Stomach smooth muscle (tissue), 2 donors: ENCODE data around the gene SUFU.

Experiments used
- H3K27ac ChIP-seq: one replicate; pipeline ENCODE4 v1.7.0; 2013; ENCODE audit warnings: mild to moderate bottlenecking, low read length, inconsistent platforms
- H3K27me3 ChIP-seq, 2 donors: one replicate each; pipeline ENCODE4 v1.7.0; 2013; ENCODE audit warnings: low read length in 2 of 2; ENCODE audit not compliant: insufficient read depth in 2 of 2, control insufficient read depth in 1 of 2
- H3K36me3 ChIP-seq, 2 donors: one replicate each; pipeline ENCODE4 v1.7.0; 2013; ENCODE audit warnings: low read length in 2 of 2; ENCODE audit not compliant: control insufficient read depth in 2 of 2, insufficient read depth in 2 of 2
- H3K4me1 ChIP-seq: one replicate; pipeline ENCODE4 v1.7.0; 2013; ENCODE audit warnings: low read length; ENCODE audit not compliant: control insufficient read depth, insufficient read depth
- H3K4me3 ChIP-seq, 2 donors: one replicate each; pipeline ENCODE4 v1.7.0; 2013; ENCODE audit warnings: low read length in 2 of 2
- H3K9ac ChIP-seq, 2 donors: one replicate each; pipeline ENCODE4 v1.7.0; 2013; ENCODE audit warnings: low read length in 2 of 2, mild to moderate bottlenecking in 1 of 2
- H3K9me3 ChIP-seq, 2 donors: one replicate each; pipeline ENCODE4 v1.7.0; 2013; ENCODE audit warnings: low read length in 2 of 2; ENCODE audit not compliant: control insufficient read depth in 2 of 2
- donor health status: healthy.
- donor health status: Pancreatic carcinoma.

SUFU gene

DNA sequence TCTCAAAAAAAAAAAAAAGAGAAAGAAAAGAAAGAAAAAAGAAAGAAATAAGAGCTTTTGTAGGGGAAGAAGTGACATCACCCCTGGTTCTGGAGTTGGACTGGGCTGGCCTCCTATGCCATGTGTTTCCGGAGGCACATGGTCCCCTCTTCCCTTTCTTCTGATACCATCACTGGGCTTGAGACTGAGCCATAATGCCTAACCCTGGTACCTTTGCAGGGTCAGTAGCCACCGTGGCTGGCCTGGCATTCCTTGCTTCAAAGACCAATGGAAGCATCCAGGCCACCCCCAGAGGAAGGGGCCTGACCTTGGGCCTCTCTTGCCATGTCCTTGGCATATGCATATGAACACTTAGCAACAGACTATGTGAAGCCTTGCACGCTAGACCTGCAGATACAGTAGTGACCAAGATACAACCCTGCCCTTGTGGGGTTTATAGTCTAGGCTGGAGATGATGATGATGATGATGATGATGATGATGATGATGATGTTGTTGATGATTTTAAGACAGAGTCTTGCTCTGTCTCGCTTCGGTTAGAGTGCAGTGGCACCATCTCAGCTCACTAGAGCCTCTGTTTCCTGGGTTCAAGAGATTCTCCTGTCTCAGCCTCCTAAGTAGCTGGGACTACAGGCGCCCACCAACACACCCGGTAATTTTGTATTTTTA is 31.8 kb downstream of the SUFU start:
- Histone ChIP-seq H3K9ac (no peak overlapping the region), H3K4me3 (no peak overlapping the region), H3K4me1 (no peaks in the 10 kb centered on the region), H3K27me3 (no peaks in the 10 kb centered on the region), H3K9me3 (no peaks in the 10 kb centered on the region), H3K27ac (no peak overlapping the region), H3K36me3 (peaks cover 0 to 6% of the 10 kb centered on the region in 2 donors)

DNA sequence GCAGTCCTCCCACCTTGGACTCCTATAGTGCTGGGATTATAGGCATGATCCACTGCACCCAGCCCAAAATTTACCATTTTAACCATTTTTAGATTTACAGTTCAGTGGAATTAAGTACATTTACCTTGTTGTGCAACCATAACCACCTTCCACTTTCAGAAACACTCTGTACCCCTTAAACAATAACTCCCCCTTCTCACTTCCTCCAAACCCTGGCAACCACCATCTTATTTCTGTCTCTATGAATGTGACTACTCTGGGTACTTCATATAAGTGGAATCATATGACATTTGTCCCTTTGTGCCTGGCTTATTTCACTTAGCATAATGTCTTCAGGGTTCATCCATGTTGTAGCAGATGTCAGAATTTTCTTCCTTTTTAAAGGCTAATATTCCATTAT is 33.6 kb downstream of the SUFU start:
- no peaks in the 10 kb centered on the region for H3K27me3 ChIP-seq
- H3K4me1 ChIP-seq, result no peaks in the 10 kb centered on the region
- H3K4me3 ChIP-seq, result no peak overlapping the region
- H3K27ac ChIP-seq, result no peak overlapping the region
- peaks cover 0 to 6% of the 10 kb centered on the region in 2 donors for H3K36me3 ChIP-seq
- no peaks in the 10 kb centered on the region for H3K9me3 ChIP-seq
- H3K9ac ChIP-seq, result no peak overlapping the region

DNA sequence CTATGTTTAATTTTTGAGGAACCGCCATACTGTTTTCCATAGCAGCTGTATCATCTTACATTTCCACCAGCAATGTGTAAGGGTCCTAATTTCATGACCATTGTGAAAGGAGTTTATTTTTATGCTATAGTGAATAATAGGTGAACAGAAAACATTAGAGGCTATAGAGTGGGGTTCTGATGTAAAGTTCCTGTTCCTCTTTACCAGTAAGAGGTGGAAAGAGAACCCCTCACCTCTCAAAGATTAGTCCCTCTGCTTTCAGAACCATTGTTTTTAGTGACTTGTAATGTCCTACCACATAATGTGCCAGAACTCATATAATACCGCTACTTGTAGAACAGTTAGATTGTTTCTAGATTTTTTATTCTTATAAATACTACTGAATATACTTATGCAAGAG is 34.2 kb downstream of the SUFU start:
- Histone ChIP-seq H3K27me3 (no peaks in the 10 kb centered on the region), H3K9ac (no peak overlapping the region), H3K4me3 (no peak overlapping the region)

DNA sequence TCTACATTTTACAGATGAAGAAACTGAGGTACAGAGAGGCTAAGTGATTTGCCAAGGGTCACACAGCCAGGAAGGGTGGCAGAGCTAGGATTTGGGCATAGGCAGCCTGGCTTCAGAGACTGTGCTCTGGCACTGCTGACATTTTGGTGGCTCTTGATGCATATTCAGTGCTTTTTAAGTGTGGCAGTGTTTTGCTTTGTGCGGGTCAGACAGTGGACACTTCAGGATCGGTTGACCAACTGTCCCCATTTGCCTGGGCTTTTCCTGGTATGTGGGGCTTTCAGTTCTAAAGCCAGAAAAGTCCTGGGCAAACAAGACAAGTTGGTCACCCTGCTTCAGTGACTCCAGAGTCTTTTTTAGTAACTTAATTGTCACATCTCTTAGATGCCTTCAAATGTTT is 35.0 kb downstream of the SUFU start:
- Histone ChIP-seq H3K4me3 (no peak overlapping the region), H3K27me3 (no peaks in the 10 kb centered on the region), H3K27ac (no peak overlapping the region), H3K9ac (no peak overlapping the region), H3K4me1 (no peaks in the 10 kb centered on the region), H3K9me3 (no peaks in the 10 kb centered on the region), H3K36me3 (peaks cover 0 to 4% of the 10 kb centered on the region in 2 donors)

More for the DNA sequence above, 34.2 kb downstream of the SUFU start:
- Histone ChIP-seq H3K27ac (no peak overlapping the region), H3K9me3 (no peaks in the 10 kb centered on the region), H3K4me1 (no peaks in the 10 kb centered on the region), H3K36me3 (peaks cover 0 to 4% of the 10 kb centered on the region in 2 donors)

DNA sequence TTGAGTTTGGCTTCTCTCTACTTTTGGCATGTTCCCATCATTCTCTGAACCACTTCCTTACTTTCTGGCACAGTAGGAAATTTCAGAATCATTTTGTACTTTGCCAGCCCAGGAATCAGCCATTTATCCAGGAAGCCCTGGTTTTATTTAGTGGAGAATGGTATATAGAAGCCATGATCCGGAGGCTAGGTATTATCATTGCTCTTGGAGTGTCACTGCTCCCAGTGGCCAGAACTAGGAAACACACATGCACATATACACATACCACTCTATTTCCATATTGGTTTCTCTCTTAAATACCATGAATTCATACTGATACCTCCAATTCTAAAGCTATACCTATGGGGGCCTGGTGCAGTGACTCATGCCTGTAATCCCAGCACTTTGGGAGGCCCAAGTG is 36.3 kb downstream of the SUFU start:
- H3K27ac ChIP-seq, result no peak overlapping the region
- no peak overlapping the region for H3K9ac ChIP-seq
- H3K9me3 ChIP-seq, result no peaks in the 10 kb centered on the region
- no peaks in the 10 kb centered on the region for H3K4me1 ChIP-seq
- no peaks in the 10 kb centered on the region for H3K36me3 ChIP-seq
- no peak overlapping the region for H3K4me3 ChIP-seq
- no peaks in the 10 kb centered on the region for H3K27me3 ChIP-seq

DNA sequence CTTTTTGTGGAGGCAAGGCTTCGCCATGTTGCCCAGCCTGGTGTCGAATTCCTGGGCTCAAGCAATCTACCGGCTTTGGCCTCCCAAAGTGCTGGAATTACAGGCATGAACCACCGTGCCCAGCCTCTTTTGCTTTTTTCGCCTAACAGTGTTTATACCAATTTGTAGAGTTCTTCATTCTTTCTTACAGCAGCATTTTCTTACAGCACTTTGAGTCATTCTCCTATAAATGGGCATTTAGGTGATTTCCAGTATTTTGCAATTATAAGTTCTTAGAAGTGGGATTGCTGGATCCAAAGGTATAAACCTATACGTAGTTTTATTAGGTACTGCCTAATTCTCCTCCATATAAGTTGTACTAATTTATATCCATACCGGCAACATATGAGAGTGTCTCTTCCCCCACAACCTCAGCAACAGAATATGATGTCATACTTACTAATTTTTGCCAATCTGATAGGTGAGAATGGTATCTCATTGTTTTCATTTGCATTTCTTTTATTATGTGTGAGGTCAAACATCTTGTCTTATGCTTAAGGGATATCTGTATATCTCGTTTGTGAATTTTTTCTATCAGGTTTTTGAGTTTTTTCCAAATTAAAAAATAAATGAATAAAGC is 39.1 kb downstream of the SUFU start:
- no peak overlapping the region for H3K27ac ChIP-seq
- no peaks in the 10 kb centered on the region for H3K27me3 ChIP-seq
- no peak overlapping the region for H3K9ac ChIP-seq
- no peaks in the 10 kb centered on the region for H3K4me1 ChIP-seq
- H3K36me3 ChIP-seq, result no peaks in the 10 kb centered on the region
- H3K4me3 ChIP-seq, result no peak overlapping the region
- H3K9me3 ChIP-seq, result no peaks in the 10 kb centered on the region

DNA sequence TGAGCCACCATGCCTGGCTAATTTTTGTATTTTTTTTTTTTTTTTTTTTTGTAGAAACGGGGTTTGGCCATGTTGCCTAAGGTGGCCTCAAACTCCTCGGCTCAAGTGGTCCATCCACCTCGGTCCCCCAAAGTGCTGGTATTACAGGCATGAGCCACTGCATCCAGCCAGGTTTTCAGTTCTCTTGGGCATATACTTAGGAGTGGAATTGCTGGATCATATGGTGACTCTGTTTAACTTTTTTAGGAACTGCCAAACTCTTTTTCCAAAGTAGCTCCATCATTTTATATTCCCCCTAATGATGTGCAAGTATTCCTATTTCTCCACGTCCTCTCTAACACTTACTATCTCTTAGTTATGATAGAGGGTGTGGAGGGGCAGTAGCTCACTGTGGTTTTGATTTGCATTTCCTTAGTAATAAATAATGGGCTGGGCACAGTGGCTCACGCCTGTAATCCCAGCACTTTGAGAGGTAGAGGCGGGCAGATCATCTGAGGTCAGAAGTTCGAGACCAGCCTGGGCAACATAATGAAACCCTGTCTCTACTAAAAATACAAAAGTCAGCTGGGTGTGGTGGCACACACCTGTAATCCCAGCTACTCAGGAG is 41.6 kb downstream of the SUFU start:
- no peak overlapping the region for H3K27ac ChIP-seq
- peaks cover 2 to 5% of the 10 kb centered on the region in 2 donors for H3K36me3 ChIP-seq
- no peaks in the 10 kb centered on the region for H3K4me1 ChIP-seq
- H3K9ac ChIP-seq, result no peak overlapping the region
- no peak overlapping the region for H3K4me3 ChIP-seq
- no peaks in the 10 kb centered on the region for H3K9me3 ChIP-seq
- no peaks in the 10 kb centered on the region for H3K27me3 ChIP-seq

DNA sequence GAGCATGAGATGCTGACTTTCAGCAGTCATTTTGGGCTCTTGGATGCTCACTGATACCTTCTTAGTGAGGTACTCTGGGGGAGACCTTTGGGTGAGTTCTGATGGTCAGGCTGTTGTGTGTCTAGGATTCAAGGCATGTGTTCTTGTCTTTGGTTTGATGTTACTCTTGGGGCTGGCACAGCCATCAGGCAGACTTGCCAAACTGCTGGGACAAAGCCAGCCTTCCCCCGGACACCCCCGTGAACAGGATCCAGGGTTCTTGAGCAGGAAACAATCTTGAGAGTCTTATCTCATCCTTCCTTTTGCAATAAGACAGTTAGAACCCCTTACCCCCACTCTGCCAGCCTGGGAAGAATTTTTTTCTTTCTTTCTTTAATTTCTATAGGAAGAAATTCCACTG is 42.2 kb downstream of the SUFU start:
- H3K9ac ChIP-seq, result no peak overlapping the region
- no peaks in the 10 kb centered on the region for H3K27me3 ChIP-seq
- H3K36me3 ChIP-seq, result peaks cover 3 to 8% of the 10 kb centered on the region in 2 donors
- H3K27ac ChIP-seq, result no peak overlapping the region
- H3K4me1 ChIP-seq, result no peaks in the 10 kb centered on the region
- no peak overlapping the region for H3K4me3 ChIP-seq
- H3K9me3 ChIP-seq, result no peaks in the 10 kb centered on the region

DNA sequence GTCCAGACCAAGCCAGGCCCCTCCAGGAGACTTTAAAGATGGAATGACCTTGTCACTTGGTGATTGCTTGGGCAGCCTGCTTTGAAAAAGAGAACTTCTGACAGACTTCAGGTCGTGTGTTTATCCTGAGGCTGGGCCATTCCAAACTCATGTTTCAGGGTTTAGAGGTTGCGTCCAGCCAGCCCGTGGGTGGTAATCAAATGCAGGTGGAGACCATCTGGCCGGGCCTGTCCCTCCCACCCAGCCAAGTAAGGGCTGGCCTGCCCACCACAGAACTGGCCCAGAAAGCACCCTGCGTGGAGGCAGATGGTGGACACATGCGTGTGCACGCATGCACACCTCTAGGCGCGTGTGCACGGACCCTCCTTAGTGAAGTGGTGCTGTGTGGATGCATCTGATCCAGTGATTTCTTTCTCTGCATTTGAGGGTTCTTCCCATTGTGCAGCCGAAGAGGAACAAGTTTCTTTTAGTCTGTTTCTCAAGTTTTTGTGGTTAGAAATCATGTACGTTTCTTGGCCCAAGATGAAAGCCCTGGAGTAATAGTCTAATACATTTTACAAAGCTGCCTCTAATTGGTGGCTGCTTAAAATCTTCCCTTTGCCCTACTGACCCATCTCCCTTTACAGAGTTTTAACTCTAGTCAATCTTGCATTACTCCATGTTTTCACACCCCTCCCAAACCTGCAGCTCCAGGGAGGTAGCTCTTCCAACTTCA is 43.0 kb downstream of the SUFU start:
- Histone ChIP-seq H3K4me1 (no peaks in the 10 kb centered on the region), H3K9ac (no peak overlapping the region), H3K9me3 (no peaks in the 10 kb centered on the region), H3K27me3 (no peaks in the 10 kb centered on the region), H3K4me3 (no peak overlapping the region), H3K36me3 (peaks cover 5 to 8% of the 10 kb centered on the region in 2 donors), H3K27ac (no peak overlapping the region)

DNA sequence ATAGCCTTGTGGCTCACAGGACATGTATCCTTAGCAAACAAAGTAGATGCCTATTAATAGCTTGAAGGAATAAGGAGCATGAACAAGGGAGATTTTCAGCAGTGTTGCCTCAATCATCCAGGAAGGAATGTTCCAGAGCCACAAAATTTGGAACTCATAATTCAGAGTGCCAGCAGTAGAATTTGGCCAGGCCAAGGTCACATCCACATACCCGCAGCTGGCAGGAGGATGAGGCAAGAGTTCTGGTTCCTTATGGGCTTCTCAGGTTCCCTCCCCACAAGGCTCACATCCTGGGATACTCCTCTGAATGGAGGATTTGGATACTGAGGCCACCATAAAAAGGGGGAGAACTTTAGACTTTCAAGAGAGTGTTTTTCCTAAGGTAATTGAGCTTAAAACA is 45.8 kb downstream of the SUFU start:
- H3K27me3 ChIP-seq, result no peaks in the 10 kb centered on the region
- no peaks in the 10 kb centered on the region for H3K9me3 ChIP-seq
- peaks cover 5 to 8% of the 10 kb centered on the region in 2 donors for H3K36me3 ChIP-seq
- no peaks in the 10 kb centered on the region for H3K4me1 ChIP-seq
- H3K9ac ChIP-seq, result no peak overlapping the region
- H3K27ac ChIP-seq, result no peak overlapping the region
- H3K4me3 ChIP-seq, result no peak overlapping the region
